ENCODE results near the gene RABGAP1. TPM values are rescaled to one million over a fixed set of nuclear protein-coding genes. Genes with fewer than 3 reads are reported as not detected.
A peak's percentile ranks its signal among the peaks of the same experiment; 100 is the strongest.
"Not testable (repeated sequence)": the region's sequence is repeated elsewhere in the genome, so short reads cannot be mapped to it uniquely, and the experiment has no call there.

RABGAP1 gene
- total RNA-seq, 1 experiment from 2014 or later = 95.8 TPM

- peak overlapping the region; percentile 89 for H2AFZ ChIP-seq
- peaks cover 55% of the 10 kb centered on the region for H3K79me2 ChIP-seq (ENCODE audit: low read depth)
- BruUV-seq (replicated peaks) = TSS peak; percentile 67
- peak overlapping the region; percentile 100 for H3K4me3 ChIP-seq
- DNase-seq = peak; percentile 49 to 58
- intact Hi-C loops (cut with micrococcal nuclease; ENCODE audit: unreplicated experiment) = no loop called here
- H3K4me1 ChIP-seq (replicated peaks; ENCODE audit: insufficient read depth) = peaks cover 19% of the 10 kb centered on the region
- ChIA-PET POLR2A (ENCODE audit: unreplicated experiment) (interaction anchor here (0.6 to 0.9 kb wide), 2 partner anchors 36 to 39 kb away, joined by 3 to 7 read pairs; partner anchors contain the start of gene RABGAP1), CTCF (no interaction called here)
- no peaks in the 10 kb centered on the region for H3K9me3 ChIP-seq (ENCODE audit: insufficient read depth, low read depth)
- H3K9me2 ChIP-seq (ENCODE audit: insufficient read depth) = no peaks in the 10 kb centered on the region
- H3F3A ChIP-seq (ENCODE audit: insufficient read depth, low read depth) = peaks cover 30% of the 10 kb centered on the region
- TF ChIP-seq EZH2 (IDR thresholded peaks at IDR 0.05; ENCODE audit: low read depth) (no peak), CTCF (conservative IDR thresholded peaks at IDR 0.05) (no peak)
- no peaks in the 10 kb centered on the region for H3K27me3 ChIP-seq (ENCODE audit: insufficient read depth, low read depth)
- H4K20me1 ChIP-seq (ENCODE audit: insufficient read depth) = peaks cover 13% of the 10 kb centered on the region; the same call in 1 of the 2 replicates
- peak overlapping the region; percentile 80 for H3K27ac ChIP-seq
- H3K36me3 ChIP-seq (ENCODE audit: low read depth) = peaks cover 5% of the 10 kb centered on the region; the same call in 1 of the 2 replicates
- H3K4me2 ChIP-seq = peak overlapping the region; percentile 95
These were observed 36.4 kb upstream of the RABGAP1 start for GRCh38 chr9:122904466-122904822.

- intact Hi-C loops (cut with micrococcal nuclease; ENCODE audit: unreplicated experiment) = loop anchor here (1.0 kb wide), 4 partner anchors 8 to 86 kb away; partner anchors contain the start of genes PDCL, ZBTB26 and ZBTB6
These were observed 35.8 kb upstream of the RABGAP1 start, which contains the start of gene RC3H2 for GRCh38 chr9:122904823-122905710. TSS of gene RC3H2 (minus strand) at chr9:122905359. CDS start at chr9:122897509, 7,850 bp downstream.

GRCh38 chr9:122906122-122906521 lies 34.7 kb upstream of the RABGAP1 start:
- H2AFZ ChIP-seq; H3K9me2 ChIP-seq (ENCODE audit: insufficient read depth); BruUV-seq (replicated peaks); H3K4me3 ChIP-seq; H4K20me1 ChIP-seq (ENCODE audit: insufficient read depth); intact Hi-C loops (cut with micrococcal nuclease; ENCODE audit: unreplicated experiment); H3K27me3 ChIP-seq (ENCODE audit: insufficient read depth, low read depth); H3K9me3 ChIP-seq (ENCODE audit: insufficient read depth, low read depth); H3K27ac ChIP-seq; DNase-seq: not testable (repeated sequence)
- POLR2A ChIA-PET (ENCODE audit: unreplicated experiment) = interaction anchor here (0.6 kb wide), 1 partner anchor 960 kb away, joined by 5 read pairs; no protein-coding TSS in a partner anchor
- H3F3A ChIP-seq (ENCODE audit: insufficient read depth, low read depth) = peaks cover 30% of the 10 kb centered on the region
- H3K4me1 ChIP-seq (replicated peaks; ENCODE audit: insufficient read depth) = peaks cover 19% of the 10 kb centered on the region
- CTCF ChIA-PET = interaction anchor here (0.7 kb wide), 1 partner anchor 676 kb away, joined by 3 read pairs; no protein-coding TSS in a partner anchor
- H3K4me2 ChIP-seq = peak overlapping the region; percentile 95; the same call in 1 of the 2 replicates
- peaks cover 16% of the 10 kb centered on the region for H3K36me3 ChIP-seq (ENCODE audit: low read depth)
- H3K79me2 ChIP-seq (ENCODE audit: low read depth) = peaks cover 54% of the 10 kb centered on the region

More at GRCh38 chr9:122904823-122905710, 35.8 kb upstream of the RABGAP1 start, which contains the start of gene RC3H2:
- H3K4me2 ChIP-seq = peak within 1 kb of the TSS; percentile 95
- H3K9me2 ChIP-seq (ENCODE audit: insufficient read depth) = no peaks in the 10 kb centered on the region
- H2AFZ ChIP-seq = peak within 1 kb of the TSS; percentile 91
- H3K36me3 ChIP-seq (ENCODE audit: low read depth) = peaks cover 7% of the 10 kb centered on the region; the same call in 1 of the 2 replicates
- TF ChIP-seq CTCF (conservative IDR thresholded peaks at IDR 0.05) = no peak
- no peak for TF ChIP-seq EZH2 (IDR thresholded peaks at IDR 0.05; ENCODE audit: low read depth)
- BruUV-seq (replicated peaks) = TSS peak; percentile 91
- H3K4me1 ChIP-seq (replicated peaks; ENCODE audit: insufficient read depth) = peaks cover 19% of the 10 kb centered on the region
- POLR2A ChIA-PET (ENCODE audit: unreplicated experiment) = interaction anchor here (0.5 to 0.9 kb wide), 12 partner anchors 26 to 1222 kb away, joined by 3 to 8 read pairs (median 3); partner anchors contain the start of genes RABGAP1 and ZBTB26
- H4K20me1 ChIP-seq (ENCODE audit: insufficient read depth) = peaks cover 13% of the 10 kb centered on the region; the same call in 1 of the 2 replicates
- CTCF ChIA-PET = interaction anchor here (0.7 kb wide), 1 partner anchor 675 kb away, joined by 3 read pairs; no protein-coding TSS in a partner anchor
- H3K27me3 ChIP-seq (ENCODE audit: insufficient read depth, low read depth) = no peaks in the 10 kb centered on the region
- peak; percentile 98 to 99 for DNase-seq
- H3K79me2 ChIP-seq (ENCODE audit: low read depth) = peaks cover 54% of the 10 kb centered on the region
- peak within 1 kb of the TSS; percentile 80 for H3K27ac ChIP-seq
- peak within 1 kb of the TSS; percentile 100 for H3K4me3 ChIP-seq
- H3F3A ChIP-seq (ENCODE audit: insufficient read depth, low read depth) = peaks cover 30% of the 10 kb centered on the region
- H3K9me3 ChIP-seq (ENCODE audit: insufficient read depth, low read depth) = no peaks in the 10 kb centered on the region
